ENCODE measurements around the gene SLC22A7.

DNA sequence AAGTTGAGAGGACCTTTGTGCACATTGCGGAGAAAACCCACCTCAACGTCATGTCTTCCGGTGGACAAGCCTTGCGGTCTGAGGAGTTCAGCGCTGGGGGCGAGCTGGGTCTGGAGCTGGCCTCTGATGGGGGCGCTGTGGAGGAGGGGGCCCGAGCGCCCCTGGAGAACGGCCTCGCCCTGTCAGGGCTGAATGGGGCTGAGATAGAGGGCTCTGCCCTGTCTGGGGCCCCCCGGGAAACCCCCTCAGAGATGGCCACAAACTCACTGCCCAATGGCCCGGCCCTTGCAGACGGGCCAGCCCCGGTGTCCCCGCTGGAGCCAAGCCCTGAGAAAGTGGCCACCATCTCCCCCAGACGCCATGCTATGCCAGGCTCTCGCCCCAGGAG lies 14.6 kb upstream of the SLC22A7 start:
- TF ChIP-seq CTCF (IDR thresholded peaks at IDR 0.05) (no peak), POLR2A (IDR thresholded peaks at IDR 0.05) (no peak)

All from testis (tissue), 2 donors.